HTERT RPE-1 (cell line): ENCODE data around the gene SLC9A5.

ENCODE experiments used
- in situ Hi-C: fragments of 300-500 bp; cut with MboI; formaldehyde crosslinking; loops from 4 replicates; pipeline ENCODE4 v1.14.3; 2020; ENCODE audit warnings: low sequenced_read_pairs

Gene SLC9A5

DNA sequence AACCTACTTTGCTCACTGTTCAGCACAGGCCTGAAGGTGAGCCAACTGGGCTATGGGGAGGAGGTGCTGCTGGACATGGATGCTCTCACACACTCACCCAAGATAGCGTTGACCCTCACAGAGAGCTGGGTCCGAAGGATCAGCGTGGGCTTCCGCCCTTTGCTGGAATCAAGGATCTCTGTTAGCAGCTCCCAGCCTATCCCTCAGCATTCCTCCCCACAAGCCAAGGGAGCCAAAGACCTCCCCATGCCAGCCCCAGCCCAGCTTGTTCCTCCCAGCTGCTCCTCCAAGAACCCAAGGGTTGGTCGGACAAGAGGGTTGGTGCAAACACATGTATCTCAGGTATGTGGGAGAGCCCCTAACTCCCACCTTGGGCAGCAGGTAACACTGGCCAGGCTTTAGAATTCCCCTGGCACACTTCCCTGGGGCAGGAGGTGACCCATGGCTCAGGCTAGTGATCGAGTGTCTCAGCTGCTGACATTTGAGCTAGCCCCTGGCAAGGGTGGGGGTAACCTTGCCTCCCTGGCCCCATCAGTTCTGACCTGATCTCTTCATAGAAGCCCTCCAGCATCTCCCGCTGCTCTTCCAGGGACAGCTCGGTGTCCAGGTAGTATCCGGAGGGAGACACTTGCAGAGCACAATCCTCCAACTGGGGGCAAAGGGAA is 9.8 kb upstream of the SLC9A5 start:
- in situ Hi-C loops = no loop called here

DNA sequence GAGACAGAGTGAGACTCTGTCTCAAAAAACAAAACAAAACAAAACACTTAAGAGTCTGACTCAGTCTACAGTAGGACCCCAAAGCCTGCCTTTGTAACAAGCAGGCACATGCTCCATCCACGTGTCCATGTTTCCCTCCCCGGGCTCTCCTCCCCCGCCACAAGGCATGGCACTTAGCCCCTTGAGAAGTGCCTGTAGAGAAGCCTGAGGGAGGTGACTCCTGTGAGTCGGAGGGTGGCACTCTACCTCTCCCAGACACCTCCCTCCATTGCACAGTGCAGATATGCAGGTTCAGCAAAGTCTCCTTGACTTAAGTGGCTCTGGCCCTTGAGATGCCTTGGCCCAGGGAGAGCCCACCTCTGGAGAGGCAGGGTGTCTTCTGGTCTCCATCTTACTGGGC is 8.3 kb upstream of the SLC9A5 start:
- in situ Hi-C loops = no loop called here

DNA sequence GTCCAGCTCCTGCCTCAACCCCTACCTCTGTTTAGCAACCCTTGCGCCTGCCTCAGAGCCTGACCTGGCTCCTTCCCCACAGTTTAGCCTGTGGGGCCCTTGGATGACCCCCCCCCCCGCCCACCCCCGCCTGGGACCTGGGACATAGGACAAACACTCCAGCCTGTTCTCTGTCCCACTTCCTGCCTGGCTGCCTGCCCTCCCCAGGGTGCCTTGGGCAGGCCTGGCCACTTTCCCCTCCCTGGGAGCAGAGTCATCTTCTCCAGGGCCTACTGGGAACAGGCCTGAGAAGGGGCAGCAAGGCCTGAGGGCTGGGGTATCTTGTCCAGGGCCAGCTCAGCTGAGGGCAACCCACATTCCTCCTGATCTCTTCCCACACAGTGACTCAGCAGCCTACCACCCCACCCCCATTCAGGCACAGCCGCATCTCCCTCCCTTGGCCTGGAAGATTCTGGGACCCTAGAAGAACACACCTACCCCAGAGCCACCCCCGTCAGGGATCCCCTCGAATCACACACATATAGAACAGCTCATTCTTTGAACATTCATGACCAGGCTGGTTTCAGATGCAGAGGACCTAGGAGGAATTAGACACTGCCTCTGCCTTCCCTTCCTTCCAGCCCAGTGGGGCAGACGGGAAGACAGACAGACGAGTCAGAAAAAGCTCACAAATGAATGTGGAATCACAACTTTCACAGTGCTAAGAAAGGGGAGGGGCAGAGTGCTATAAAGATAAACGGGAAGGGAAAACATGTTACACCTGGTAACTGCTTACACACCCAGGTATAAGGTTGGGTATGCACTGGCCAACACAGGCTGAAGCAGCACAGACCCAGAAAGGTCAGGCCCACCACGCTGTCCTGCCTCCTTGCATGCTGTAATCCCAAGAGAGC is 7.5 kb upstream of the SLC9A5 start:
- in situ Hi-C loops = no loop called here

DNA sequence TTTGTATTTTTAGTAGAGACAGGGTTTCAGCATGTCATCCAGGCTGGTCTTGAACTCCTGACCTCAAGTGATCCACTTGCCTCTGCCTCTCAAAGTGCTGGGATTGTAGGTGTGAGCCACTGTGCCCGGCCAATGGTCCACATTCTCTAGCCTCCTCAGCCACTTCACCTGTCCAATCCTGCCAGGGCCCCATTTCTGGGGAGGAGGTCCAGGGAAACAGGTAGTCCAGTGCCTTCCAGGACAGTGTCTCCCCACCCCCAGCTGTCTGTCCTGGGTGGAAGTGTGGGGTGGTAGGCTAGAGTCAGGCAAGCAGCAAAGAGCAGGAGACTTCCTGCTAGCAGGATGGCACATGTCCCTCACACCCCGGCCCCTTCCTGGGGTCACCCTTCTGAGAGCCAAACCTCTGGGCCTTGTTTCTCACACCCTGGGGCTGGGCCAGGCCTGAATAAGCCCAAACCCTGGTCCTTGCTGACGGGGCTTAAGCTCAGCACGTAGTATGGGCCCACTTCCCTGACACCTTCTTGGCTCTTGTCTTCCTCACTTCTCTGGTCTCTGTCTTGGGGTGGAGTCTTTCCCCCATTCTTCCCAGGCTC is 6.5 kb upstream of the SLC9A5 start:
- in situ Hi-C loops = no loop called here

DNA sequence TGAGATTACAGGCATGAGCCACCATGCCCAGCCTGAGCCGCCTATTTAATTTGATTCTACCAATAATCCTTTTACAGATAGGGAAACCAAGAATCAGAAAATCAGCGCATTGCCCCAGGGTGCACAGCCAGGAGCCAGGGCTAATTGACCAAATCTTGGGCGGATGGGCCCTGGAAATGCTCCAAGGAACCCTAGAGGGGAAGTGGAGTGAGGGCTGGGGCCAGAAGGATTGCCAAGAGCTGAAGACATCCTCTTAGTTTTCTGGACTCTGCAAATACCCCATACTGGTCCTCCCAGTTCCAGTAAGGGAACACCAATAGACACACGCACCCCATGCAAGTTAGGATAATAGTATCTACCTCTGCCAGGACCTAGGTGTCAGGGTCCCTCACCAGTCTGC is 5.3 kb upstream of the SLC9A5 start:
- in situ Hi-C loops = no loop called here

DNA sequence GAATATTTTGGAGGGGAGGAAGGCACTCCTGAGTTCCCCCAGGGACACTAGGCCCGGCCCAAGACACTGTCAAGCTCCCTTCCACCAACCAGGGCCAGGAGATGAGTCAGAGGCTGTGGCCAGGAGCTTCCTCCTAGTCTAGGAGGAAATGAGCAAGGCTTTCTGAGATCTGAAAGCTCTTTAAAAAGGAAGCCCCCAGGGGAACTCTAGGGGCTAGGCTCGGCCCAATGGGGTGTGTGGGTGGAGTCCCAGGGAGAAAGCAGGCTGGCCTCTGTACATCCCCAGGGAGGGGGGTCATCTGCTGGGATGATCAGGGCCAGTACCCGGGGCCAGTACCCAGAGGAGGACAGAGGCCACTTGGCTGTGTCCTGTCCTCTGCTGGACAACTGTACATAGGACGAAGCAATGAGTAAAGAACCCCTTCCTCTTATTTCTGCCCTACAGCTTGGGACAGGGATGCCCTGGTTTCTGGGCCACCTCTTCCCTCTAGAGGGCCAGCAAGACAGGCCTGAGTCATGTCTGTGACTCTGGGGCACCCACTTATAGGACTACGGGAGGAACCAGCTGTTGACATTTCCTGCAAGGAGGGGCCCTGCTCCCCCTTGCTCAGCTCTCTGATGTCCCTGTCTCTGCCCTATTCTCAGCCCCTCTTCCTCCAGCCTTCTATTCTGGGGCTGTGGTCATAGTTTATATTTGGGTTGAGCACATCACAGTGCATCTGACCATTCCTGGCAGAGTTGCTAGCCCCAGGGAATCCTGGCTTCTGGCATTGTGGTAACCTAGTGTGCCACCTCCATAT is 4.2 kb upstream of the SLC9A5 start:
- in situ Hi-C loops = no loop called here

DNA sequence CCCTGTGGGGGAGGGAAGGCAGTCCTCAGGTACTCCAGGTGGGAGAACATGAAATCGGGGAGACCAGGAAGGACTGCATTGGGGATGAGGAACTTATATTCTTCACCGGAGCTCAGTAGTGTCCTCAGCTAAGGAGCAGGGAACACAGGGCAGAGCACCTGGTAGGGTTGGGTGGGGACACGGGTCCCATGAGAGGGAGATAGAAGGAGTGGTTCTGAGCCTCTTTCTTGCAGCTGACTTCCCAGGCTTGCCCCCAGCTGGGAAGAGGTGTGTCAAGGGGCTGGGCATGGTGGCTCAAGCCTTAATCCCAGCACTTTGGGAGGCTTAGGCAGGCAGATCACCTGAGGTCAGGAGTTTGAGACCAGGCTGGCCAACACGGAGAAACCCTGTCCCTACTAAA is 3.6 kb upstream of the SLC9A5 start:
- in situ Hi-C loops = no loop called here

DNA sequence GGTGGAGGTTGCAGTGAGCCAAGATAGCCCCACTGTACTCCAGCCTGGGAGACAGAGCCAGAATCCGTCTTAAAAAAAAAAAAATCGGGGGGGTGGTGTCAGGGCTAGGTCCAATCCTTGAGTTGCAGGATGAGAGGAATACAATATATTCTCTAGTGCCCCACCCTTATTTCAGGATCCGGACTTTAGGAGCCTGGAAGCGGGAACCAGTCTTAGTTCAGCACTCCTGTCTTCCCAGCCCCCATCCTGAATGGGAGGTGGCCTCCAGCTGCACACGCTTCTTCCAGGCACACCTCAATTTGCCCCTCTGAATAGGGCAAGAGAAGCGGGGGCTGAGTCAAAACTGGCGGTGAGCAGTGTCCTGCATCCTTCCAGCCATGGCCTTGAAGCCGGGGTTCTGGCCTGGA is 3.1 kb upstream of the SLC9A5 start:
- in situ Hi-C loops = no loop called here

DNA sequence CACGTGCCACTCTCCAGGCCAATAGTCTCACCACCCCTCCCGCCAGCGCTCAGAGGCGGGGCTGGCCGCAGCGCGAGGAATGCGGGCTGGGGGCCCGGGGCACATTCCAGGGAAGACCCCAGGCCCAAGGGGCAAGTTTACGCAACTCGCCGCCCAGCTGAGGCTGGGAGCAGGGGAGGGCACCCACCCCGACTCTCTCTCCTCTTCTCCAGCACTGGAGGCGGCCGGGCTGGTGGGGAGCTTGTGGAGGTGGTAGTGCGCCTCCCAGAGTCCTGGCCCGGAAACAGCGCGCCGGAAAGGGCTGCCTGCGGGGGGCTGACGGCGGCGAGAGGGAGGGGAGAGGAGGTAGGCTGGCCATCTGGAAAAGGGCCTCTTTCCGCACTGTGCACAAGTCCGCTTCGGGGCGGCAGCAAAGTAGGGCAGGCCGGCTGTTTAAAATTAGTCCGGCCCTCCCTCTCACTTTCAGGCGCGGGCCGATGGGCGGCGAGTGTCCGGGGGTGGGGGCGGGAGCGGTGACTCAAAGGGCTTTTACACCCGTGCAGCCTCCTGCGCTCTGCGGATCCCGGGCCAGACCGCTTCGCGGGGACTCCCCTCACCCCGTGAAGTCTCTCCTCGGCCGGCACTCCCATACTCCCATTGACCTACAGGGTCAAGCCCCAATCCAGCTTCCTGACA is 2.6 kb upstream of the SLC9A5 start:
- in situ Hi-C loops = no loop called here

DNA sequence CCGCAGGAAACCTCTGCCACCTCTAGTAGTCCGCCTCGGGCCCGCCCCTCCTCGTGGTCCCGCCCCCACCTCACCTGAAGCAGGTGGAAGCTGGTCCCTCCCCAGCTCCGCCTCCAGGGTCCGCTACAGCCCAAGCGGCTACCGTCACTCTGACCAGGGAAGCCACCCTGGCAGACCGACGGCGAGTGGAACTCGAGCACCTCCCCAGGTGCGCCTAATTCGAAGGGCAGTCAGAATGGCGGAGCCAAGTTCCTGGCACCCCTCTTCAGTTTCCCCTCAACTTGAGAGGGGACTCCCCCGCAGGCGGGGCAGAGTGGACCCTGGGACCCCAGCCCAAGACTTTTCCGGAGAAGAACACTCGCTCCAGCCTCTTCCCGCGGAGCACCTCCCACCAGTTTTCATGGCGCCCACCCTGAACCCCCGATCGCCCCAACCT is 2.0 kb upstream of the SLC9A5 start:
- in situ Hi-C loops = no loop called here

DNA sequence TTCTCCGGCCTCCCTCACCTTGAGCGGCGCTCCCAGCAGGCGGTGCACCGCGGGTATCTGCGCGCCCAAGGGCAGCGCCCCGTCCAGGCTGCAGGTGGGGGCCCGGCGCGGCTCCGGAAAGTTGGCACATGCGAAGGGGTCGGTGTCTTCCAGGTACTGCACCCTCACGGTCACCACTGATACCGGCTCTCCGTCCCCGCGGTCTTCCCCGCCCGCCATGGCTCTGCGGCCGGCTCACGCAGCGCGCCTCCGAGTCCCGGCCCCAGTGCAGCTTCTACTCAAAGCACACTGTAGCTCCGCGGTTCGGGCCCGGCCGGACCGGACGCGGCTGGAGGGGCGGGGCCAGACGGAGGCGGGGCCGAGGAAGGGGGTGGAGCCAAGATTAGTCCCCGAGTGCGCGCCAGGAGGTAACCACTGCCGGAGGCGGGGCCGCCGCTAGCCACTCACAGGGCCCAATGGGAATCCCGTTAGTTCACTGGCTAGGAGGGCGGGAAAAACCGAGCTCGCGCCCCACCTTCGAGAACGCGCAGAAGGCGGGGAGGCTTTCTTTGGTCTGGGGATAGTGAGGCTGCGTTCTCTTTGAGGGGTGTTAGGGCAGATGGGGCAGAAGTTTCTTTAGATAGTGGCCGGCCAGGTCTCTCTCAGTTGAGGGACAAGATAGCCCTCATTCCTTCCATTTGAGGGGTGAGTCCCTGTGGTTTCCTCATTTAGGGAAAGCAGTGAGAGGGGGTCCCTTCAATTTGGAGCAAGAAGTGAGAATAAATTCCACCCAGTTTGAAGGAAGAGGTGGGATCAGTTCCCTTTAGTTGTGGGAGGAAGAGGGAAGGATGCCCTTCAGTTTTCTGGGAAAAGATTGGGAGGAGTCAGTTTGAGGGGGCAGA is 1.3 kb upstream of the SLC9A5 start, which contains the start of gene FHOD1:
Gene FHOD1, minus strand, starts transcription at position 290 of the 881 bp plus-strand sequence. Its CDS starts 71 bp downstream, at position 219.
- in situ Hi-C loops = no loop called here

DNA sequence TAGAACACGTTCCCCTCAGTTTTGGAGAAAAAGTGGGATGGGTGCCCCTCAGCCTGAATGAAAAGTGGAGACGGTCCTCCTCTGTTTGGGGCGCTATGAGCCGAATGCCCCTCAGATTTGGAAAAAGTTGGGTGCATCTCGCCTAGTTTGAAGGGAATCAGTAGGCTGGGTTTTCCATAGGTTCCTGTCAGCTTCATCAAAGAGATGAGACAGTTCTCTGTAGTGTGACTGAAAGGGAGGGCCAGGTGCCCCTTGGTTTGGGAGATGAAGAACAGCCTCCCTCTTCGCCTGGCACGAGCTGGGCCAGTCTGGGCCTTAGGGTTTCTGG is 742 bp upstream of the SLC9A5 start:
- in situ Hi-C loops = no loop called here

DNA sequence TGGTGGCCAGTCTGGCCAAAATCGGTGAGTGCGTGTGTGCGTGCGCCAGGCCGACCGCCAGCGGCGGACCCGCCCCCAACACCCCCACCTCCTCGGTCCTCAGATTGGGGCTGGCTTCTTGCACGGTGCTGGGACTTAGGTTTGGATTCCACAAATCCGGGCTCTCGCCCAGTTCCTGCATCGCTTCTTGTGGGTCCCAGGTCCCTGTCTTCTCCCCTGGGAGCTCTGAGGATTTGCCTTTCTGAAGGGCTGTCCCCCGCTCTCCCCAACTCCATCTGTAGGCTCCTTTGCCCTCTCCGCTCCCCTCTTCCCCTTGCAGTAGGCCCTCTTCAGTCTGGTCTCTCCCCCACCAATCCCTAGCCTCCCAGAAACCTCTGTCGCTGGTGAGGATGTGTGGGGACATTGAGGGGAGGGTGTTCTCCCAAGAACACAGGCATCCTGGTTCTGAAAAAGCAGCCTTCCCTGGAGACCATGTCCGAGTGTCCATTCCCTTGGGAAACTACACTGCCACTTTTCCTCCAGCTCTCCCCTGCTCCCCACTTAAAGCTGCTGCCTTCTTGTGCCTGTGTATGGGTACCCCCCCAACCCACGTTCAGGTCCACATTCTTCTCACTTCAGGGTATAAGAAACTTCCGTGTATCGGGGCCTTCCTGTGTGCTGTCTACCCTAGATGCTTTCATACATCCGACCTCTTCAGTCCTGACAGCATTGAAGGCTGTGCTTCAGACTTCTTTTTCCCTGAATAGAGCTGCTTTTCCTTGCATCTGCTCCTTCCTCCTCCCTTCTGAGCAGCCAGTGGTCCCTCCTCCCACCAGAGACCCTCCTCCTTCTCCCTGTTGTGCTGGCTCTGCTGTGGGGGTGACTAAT is 632 bp downstream of the SLC9A5 start:
- in situ Hi-C loops = no loop called here

DNA sequence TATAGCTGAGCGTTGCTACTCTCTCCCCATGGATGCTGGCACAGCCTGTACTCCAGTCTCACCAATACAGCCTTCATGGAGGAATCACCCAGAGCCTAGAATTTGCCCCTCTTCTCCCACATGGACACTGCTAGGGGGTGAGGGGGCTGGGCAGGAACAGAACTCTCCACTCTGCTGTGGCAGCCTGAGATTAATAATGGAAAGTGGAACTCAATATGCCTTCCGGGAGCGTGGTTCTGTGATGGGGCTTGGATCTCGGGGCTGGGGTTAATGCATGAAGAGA is 1.2 kb downstream of the SLC9A5 start:
- in situ Hi-C loops = no loop called here

DNA sequence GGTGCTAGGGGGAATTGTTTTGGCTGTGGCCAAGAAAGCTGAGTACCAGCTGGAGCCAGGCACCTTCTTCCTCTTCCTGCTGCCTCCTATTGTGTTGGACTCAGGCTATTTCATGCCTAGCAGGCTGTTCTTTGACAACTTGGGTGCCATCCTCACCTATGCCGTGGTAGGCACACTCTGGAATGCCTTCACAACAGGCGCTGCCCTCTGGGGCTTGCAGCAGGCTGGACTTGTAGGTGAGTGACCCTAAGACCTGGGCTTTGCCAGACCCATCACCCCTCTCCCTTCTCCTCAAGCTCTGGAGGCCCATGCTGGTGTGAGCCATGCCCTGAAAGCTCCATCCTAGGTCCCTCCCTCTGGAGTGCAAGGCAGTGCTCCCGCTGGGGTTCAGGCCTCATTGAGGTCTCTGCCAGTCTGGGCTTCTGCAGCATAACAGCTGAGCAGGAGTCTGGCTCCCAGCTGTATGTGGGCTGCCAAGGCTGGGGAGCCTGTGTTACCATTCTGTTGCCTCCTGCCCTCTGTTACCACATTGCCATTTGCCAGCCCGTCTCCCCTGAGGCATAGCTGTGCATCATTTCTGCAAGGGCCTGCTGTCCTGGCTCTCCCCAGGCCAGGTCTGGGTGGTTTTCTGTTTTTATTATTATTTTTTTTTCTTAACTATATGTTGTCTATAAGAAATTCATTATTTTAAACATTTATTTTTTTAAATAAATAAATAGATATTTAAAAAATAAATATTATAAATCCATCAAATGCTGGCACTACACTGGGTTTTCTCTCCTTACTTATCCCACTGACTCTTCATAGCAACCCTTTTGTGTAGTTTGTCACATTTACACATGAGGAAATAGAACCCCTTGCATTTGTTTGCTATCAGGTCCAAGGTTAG is 4.1 kb downstream of the SLC9A5 start:
- in situ Hi-C loops = no loop called here

DNA sequence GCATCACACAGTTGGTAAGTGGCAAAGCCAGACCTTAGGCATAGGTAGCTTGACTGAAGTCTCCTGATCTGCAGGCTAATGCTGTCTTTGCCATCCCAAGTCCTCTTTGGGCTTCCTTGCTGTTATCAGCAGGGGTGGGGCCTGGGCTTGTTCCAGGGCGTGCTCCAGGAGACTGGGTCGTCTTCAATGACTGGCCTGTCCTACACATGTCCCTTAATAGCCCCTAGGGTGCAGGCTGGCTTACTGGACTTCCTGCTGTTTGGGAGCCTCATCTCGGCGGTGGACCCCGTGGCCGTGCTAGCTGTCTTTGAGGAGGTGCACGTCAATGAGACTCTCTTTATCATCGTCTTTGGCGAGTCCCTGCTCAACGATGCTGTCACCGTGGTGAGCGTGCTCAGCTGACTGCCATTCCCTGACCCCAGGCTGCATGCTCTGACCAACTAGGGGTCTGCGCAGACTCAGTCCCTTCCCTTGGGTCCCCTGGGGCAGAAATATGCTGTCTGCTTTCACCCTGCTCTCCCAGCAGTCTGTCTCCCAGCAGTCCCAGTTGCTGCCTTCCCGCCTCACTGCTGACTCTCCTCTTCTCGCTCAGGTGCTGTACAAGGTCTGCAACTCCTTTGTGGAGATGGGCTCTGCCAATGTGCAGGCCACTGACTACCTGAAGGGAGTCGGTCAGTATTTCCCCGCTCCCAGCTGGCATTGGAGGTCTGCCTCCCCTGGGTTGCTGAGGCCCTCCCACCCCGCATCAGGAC is 6.2 kb downstream of the SLC9A5 start:
- in situ Hi-C loops = no loop called here

DNA sequence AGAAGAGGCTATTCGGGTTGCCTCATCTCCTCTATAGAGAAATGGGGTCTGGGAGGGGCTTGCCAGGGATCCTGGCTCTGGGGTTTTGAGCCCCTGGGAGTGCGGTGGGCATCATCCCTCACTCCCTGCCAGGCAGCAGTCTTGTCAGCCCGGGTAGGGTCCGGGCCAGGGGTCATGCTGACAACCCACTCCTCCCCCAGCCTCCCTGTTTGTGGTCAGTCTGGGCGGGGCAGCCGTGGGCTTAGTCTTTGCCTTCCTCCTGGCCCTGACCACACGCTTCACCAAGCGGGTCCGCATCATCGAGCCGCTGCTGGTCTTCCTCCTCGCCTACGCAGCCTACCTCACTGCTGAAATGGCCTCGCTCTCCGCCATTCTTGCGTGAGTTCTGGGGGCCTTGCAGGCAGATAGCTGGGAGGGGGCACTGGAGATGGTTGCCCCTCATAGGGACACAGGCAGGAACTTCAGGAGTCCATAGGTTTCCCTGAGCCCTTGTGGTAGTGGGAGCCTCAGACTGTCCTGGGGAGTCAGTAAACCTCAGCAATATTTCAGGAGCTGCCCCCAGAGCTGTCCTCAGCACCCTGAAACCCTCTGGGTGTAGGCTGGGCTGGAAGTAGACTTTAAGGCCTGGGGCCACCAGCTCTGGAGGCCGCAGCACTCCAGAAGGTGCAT is 6.9 kb downstream of the SLC9A5 start:
- in situ Hi-C loops = no loop called here
